HepG2 (cell line): ENCODE results near the gene SRP14. TPM values are rescaled to one million over a fixed set of nuclear protein-coding genes. Genes with fewer than 3 reads are reported as not detected.

Experiments
- AGO1 ChIP-seq: fragments of 200-400 bp; formaldehyde crosslinking; IDR thresholded peaks from 2 replicates; pipeline ENCODE4 v1.6.1; 2017; ENCODE audit warnings: mild to moderate bottlenecking, low read depth, low read length, moderate library complexity; ENCODE audit not compliant: poor library complexity, severe bottlenecking
- ARID3A ChIP-seq: IDR thresholded peaks from 2 replicates; pipeline ENCODE4 v1.6.1; 2012; ENCODE audit warnings: low read depth, low read length, improper control_type of control experiment
- CREB3 ChIP-seq: sonication (generic); formaldehyde crosslinking; IDR thresholded peaks from 2 replicates; pipeline ENCODE4 v1.5.0; 2020; ENCODE audit warnings: missing genetic modification reagents
- FIP1L1 ChIP-seq: fragments of 200-400 bp; formaldehyde crosslinking; IDR thresholded peaks from 2 replicates; pipeline ENCODE4 v1.6.1; 2018; ENCODE audit warnings: low read depth, mild to moderate bottlenecking, low read length, moderate library complexity, borderline replicate concordance; ENCODE audit not compliant: insufficient read depth
- FOXO1 ChIP-seq: sonication (generic); formaldehyde crosslinking; IDR thresholded peaks from 2 replicates; pipeline ENCODE4 v1.4.0; 2020; ENCODE audit warnings: missing genetic modification reagents
- MYC ChIP-seq: sonication (generic); formaldehyde crosslinking; IDR thresholded peaks from 2 replicates; pipeline ENCODE4 v1.9.0; 2021; ENCODE audit warnings: missing genetic modification reagents, borderline replicate concordance
- NBN ChIP-seq: fragments of 450-650 bp; conservative IDR thresholded peaks from 2 replicates; pipeline ENCODE4 v1.6.1; 2017
- NFYC ChIP-seq: IDR thresholded peaks from 2 replicates; pipeline ENCODE4 v1.6.1; 2016; ENCODE audit warnings: missing genetic modification reagents, missing compliant biosample characterization
- NONO ChIP-seq, 2 experiments: fragments of 450-650 bp in 1 of 2; sonication (generic) in 1 of 2; formaldehyde crosslinking in 1 of 2; IDR thresholded peaks in 1 of 2; conservative IDR thresholded peaks in 1 of 2; 2 replicates each; pipeline versions ENCODE4 v1.6.1 to v1.8.0; 2017 to 2022; ENCODE audit warnings: mild to moderate bottlenecking in 1 of 2, missing genetic modification reagents in 1 of 2, moderate library complexity in 1 of 2
- PAF1 ChIP-seq: IDR thresholded peaks from 2 replicates; pipeline ENCODE4 v1.6.1; 2016; ENCODE audit warnings: missing genetic modification reagents, missing compliant biosample characterization
- PHF8 ChIP-seq: sonication (generic); formaldehyde crosslinking; IDR thresholded peaks from 2 replicates; pipeline ENCODE4 v1.5.0; 2020; ENCODE audit warnings: missing genetic modification reagents
- RBM39 ChIP-seq: fragments of 200-400 bp; formaldehyde crosslinking; IDR thresholded peaks from one replicate; pipeline ENCODE4 v1.6.1; 2018; ENCODE audit warnings: antibody characterized with exemption, mild to moderate bottlenecking, low read depth, low read length; ENCODE audit not compliant: poor library complexity, severe bottlenecking
- REL ChIP-seq: sonication (generic); formaldehyde crosslinking; conservative IDR thresholded peaks from 2 replicates; pipeline ENCODE4 v1.8.0; 2022; ENCODE audit warnings: mild to moderate bottlenecking, missing genetic modification reagents, moderate library complexity
- REPIN1 ChIP-seq: sonication (generic); formaldehyde crosslinking; IDR thresholded peaks from 2 replicates; pipeline ENCODE4 v1.8.0; 2022; ENCODE audit warnings: missing genetic modification reagents, low read depth, mild to moderate bottlenecking, borderline replicate concordance
- SAP130 ChIP-seq: IDR thresholded peaks from 2 replicates; pipeline ENCODE4 v1.6.1; 2016; ENCODE audit warnings: low read depth
- SOX6 ChIP-seq, 2 experiments: fragments of 450-650 bp in 1 of 2; sonication (generic) in 1 of 2; formaldehyde crosslinking in 1 of 2; IDR thresholded peaks; 2 replicates each; pipeline versions ENCODE4 v1.4.0 to v1.6.1; 2017 to 2020; ENCODE audit warnings: antibody characterized with exemption in 1 of 2, mild to moderate bottlenecking in 1 of 2, missing genetic modification reagents in 1 of 2
- ZBTB3 ChIP-seq: sonication (generic); formaldehyde crosslinking; IDR thresholded peaks from 2 replicates; pipeline ENCODE4 v1.4.0; 2020; ENCODE audit warnings: low read depth, mild to moderate bottlenecking, moderate library complexity, missing genetic modification reagents, borderline replicate concordance
- ZNF317 ChIP-seq: sonication (generic); formaldehyde crosslinking; IDR thresholded peaks from 2 replicates; pipeline ENCODE4 v1.5.0; 2020; ENCODE audit warnings: mild to moderate bottlenecking, missing genetic modification reagents
- ZNF329 ChIP-seq: sonication (generic); formaldehyde crosslinking; IDR thresholded peaks from 2 replicates; pipeline ENCODE4 v1.9.0; 2021; ENCODE audit warnings: low read depth, mild to moderate bottlenecking, missing genetic modification reagents
- ZNF333 ChIP-seq: sonication (generic); formaldehyde crosslinking; IDR thresholded peaks from 2 replicates; pipeline ENCODE4 v1.4.0; 2020; ENCODE audit warnings: mild to moderate bottlenecking, missing genetic modification reagents, borderline replicate concordance
- ZNF703 ChIP-seq: sonication (generic); formaldehyde crosslinking; IDR thresholded peaks from 2 replicates; pipeline ENCODE4 v1.5.1; 2020; ENCODE audit warnings: missing genetic modification reagents, mild to moderate bottlenecking, moderate library complexity, borderline replicate concordance
- ZNF781 ChIP-seq: sonication (generic); formaldehyde crosslinking; IDR thresholded peaks from 2 replicates; pipeline ENCODE4 v1.5.1; 2020; ENCODE audit warnings: borderline replicate concordance, mild to moderate bottlenecking, missing genetic modification reagents; ENCODE audit errors: not compliant biosample characterization
- ZNF790 ChIP-seq: sonication (generic); formaldehyde crosslinking; IDR thresholded peaks from 2 replicates; pipeline ENCODE4 v1.8.0; 2022; ENCODE audit warnings: missing genetic modification reagents, mild to moderate bottlenecking, borderline replicate concordance
- ZNF891 ChIP-seq: sonication (generic); formaldehyde crosslinking; IDR thresholded peaks from 2 replicates; pipeline ENCODE4 v1.5.0; 2020; ENCODE audit warnings: mild to moderate bottlenecking, missing genetic modification reagents
- polyA plus RNA-seq, 8 experiments: library from polyadenylated mRNA; depleted of rRNA in 3 of 8; stranded (reverse) in 7 of 8; unstranded in 1 of 8; fragments of >200 nt; fragmentation: Illumina TruSeq in 4 of 8; extraction: Trizol in 4 of 8; gene quantifications; 2 replicates each; pipeline versions ENCODE4 v1.2.1 to v1.2.3, GENCODE V29; 2011 to 2016; ENCODE audit warnings: low read depth in 4 of 8, missing spikeins in 1 of 8, mixed read lengths in 1 of 8; ENCODE audit not compliant: insufficient read depth in 1 of 8
- total RNA-seq, 5 experiments: library from RNA; depleted of rRNA; stranded (reverse); fragments of >200 nt; fragmentation: Illumina TruSeq; extraction: Trizol; gene quantifications; 2 replicates each; pipeline ENCODE4 v1.2.3, GENCODE V29; 2016; ENCODE audit warnings: low read depth in 1 of 5
- TF ChIP-seq, protein P1 (sequence below): sonication (generic); formaldehyde crosslinking; IDR thresholded peaks from 2 replicates; pipeline ENCODE4 v1.4.0; 2020; ENCODE audit warnings: missing genetic modification reagents

The SRP14 gene
- total and polyA plus RNA-seq, 2 of the 13 experiments (the other 11 are each of a cell fraction or from before 2014, with no cell fraction given) = 208 to 356 TPM

- TF ChIP-seq SOX6 (IDR thresholded peaks at IDR 0.05) (no peak), SOX6 (CRISPR knock-in tag; IDR thresholded peaks at IDR 0.05) (peak; percentile 86), FOXO1 (CRISPR knock-in tag) (peak; percentile 59), REL (peak; percentile 29; the same call in 1 of the 2 replicates), ZNF703 (CRISPR knock-in tag) (no peak; the same call in 1 of the 2 replicates), ZNF317 (CRISPR knock-in tag) (peak; percentile 53), REPIN1 (peak; percentile 87), NONO (IDR thresholded peaks at IDR 0.05) (no peak), NONO (CRISPR knock-in tag; conservative IDR thresholded peaks at IDR 0.05) (peak; percentile 88), PAF1 (CRISPR knock-in tag) (no peak), FIP1L1 (no peak), NBN (no peak), ZNF333 (CRISPR knock-in tag) (peak; percentile 49; the same call in 1 of the 2 replicates), ZNF781 (CRISPR knock-in tag) (peak; percentile 27), PHF8 (peak; percentile 98), ZNF329 (CRISPR knock-in tag) (peak; percentile 87; the same call in 1 of the 2 replicates), CREB3 (CRISPR knock-in tag) (no peak), ZBTB3 (CRISPR knock-in tag) (no peak), MYC (CRISPR knock-in tag) (peak; percentile 53; the same call in 1 of the 2 replicates), AGO1 (peak; percentile 29), ARID3A (no peak), NFYC (peak; percentile 86), ZNF790 (CRISPR knock-in tag) (peak; percentile 66; the same call in 1 of the 2 replicates), SAP130 (peak; percentile 91), RBM39 (peak; percentile 51), ZNF891 (CRISPR knock-in tag) (peak; percentile 68; the same call in 1 of the 2 replicates)
- TF ChIP-seq, protein P1, sequence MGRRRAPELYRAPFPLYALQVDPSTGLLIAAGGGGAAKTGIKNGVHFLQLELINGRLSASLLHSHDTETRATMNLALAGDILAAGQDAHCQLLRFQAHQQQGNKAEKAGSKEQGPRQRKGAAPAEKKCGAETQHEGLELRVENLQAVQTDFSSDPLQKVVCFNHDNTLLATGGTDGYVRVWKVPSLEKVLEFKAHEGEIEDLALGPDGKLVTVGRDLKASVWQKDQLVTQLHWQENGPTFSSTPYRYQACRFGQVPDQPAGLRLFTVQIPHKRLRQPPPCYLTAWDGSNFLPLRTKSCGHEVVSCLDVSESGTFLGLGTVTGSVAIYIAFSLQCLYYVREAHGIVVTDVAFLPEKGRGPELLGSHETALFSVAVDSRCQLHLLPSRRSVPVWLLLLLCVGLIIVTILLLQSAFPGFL (CRISPR knock-in tag) = no peak
These were observed at the start of gene SRP14 (continued) for GRCh38 chr15:40038638-40039543.
